Ishikawa (cell line): ENCODE results near the gene WWTR1.

Experiments
- CEBPB ChIP-seq: IDR thresholded peaks from 2 replicates; pipeline ENCODE4 v1.6.1; 2012
- EP300 ChIP-seq: IDR thresholded peaks from 2 replicates; pipeline ENCODE4 v1.6.1; 2012; ENCODE audit warnings: borderline replicate concordance
- MAX ChIP-seq: IDR thresholded peaks from 2 replicates; pipeline ENCODE4 v1.6.1; 2012
- REST ChIP-seq: IDR thresholded peaks from 2 replicates; pipeline ENCODE4 v1.6.1; 2012; ENCODE audit warnings: low read depth, mild to moderate bottlenecking
- TAF1 ChIP-seq: IDR thresholded peaks from 2 replicates; pipeline ENCODE4 v1.6.1; 2012; ENCODE audit warnings: low read depth, mild to moderate bottlenecking
- TCF12 ChIP-seq: IDR thresholded peaks from 2 replicates; pipeline ENCODE4 v1.6.1; 2012; ENCODE audit warnings: low read depth
- USF1 ChIP-seq: IDR thresholded peaks from 2 replicates; pipeline ENCODE4 v1.6.1; 2012
- YY1 ChIP-seq: IDR thresholded peaks from 2 replicates; pipeline ENCODE4 v1.6.1; 2012; ENCODE audit warnings: low read depth

GRCh38 chr3:149638228-149639092, 19.4 kb downstream of the WWTR1 start:
- TF ChIP-seq TAF1 (no peak), EP300 (no peak), REST (no peak), TCF12 (no peak), YY1 (no peak), USF1 (no peak), MAX (no peak), CEBPB (no peak)
